Small intestine (tissue), 7 donors: ENCODE measurements around the gene VTN. TPM values are rescaled to one million over a fixed set of nuclear protein-coding genes. Genes with fewer than 3 reads are reported as not detected.
A peak's percentile ranks its signal among the peaks of the same experiment; 100 is the strongest.

Source experiments
- DNase-seq, 2 donors: peaks; one replicate each; pipeline versions ENCODE4 v3.0.0 to v3.0.0-alpha.2; 2013
- FAIRE-seq: peaks from 2 replicates; lab custom pipeline; 2012; peaks lifted over from hg19 to GRCh38; lab: Jason Lieb, UNC
- H3K27ac ChIP-seq, 3 donors: one replicate each; pipeline ENCODE4 v1.5.1; 2013; ENCODE audit warnings: low read length in 2 of 3, mild to moderate bottlenecking in 2 of 3, control low read depth in 1 of 3, inconsistent platforms in 1 of 3, low read depth in 1 of 3, moderate library complexity in 1 of 3
- H3K27me3 ChIP-seq, 3 donors: one replicate each; pipeline ENCODE4 v1.6.1; 2013; ENCODE audit warnings: low read length in 3 of 3, inconsistent platforms in 1 of 3; ENCODE audit not compliant: control insufficient read depth in 3 of 3, insufficient read depth in 3 of 3
- H3K36me3 ChIP-seq, 3 donors: one replicate each; pipeline ENCODE4 v1.6.1; 2013; ENCODE audit warnings: low read length in 3 of 3, inconsistent platforms in 1 of 3, low read depth in 1 of 3, mild to moderate bottlenecking in 1 of 3, moderate library complexity in 1 of 3; ENCODE audit not compliant: control insufficient read depth in 3 of 3, insufficient read depth in 2 of 3
- H3K4me1 ChIP-seq, 3 donors: one replicate each; pipeline ENCODE4 v1.6.1; 2013; ENCODE audit warnings: low read length in 2 of 3, inconsistent platforms in 1 of 3, low read depth in 1 of 3, mild to moderate bottlenecking in 1 of 3, moderate library complexity in 1 of 3; ENCODE audit not compliant: control insufficient read depth in 3 of 3, insufficient read depth in 2 of 3
- H3K4me3 ChIP-seq, 3 donors: one replicate each; pipeline ENCODE4 v1.5.1; 2013; ENCODE audit warnings: low read length in 3 of 3, control low read depth in 1 of 3, inconsistent platforms in 1 of 3, low read depth in 1 of 3, mild to moderate bottlenecking in 1 of 3, moderate library complexity in 1 of 3
- H3K9me3 ChIP-seq, 2 donors: one replicate each; pipeline ENCODE4 v1.6.1; 2013; ENCODE audit warnings: low read depth in 1 of 2, low read length in 1 of 2; ENCODE audit not compliant: control insufficient read depth in 2 of 2, insufficient read depth in 1 of 2
- WGBS, 3 donors: extraction: QIAGEN DNeasy Blood & Tissue Kit; methylation state at CpG; one replicate each; pipeline ENCODE4 v1.1.7; 2013; 5-methylcytosine and 5-hydroxymethylcytosine counted together
- polyA plus RNA-seq, 4 donors: library from polyadenylated mRNA; stranded (reverse) in 3 of 4; unstranded in 1 of 4; fragments of 200-250 nt in 3 of 4; fragments of 120-200 nt in 1 of 4; gene quantifications; one replicate each; pipeline versions ENCODE4 v1.2.1 to v1.2.3, GENCODE V29; 2013
- donor health status: healthy with polysubstance abuse.
- donor health status: control.
- donor health status: control.
- donor health status: Bipolar disorder and iron deficiency.
- donor health status: healthy.

The VTN gene
- polyA plus RNA-seq, 4 donors = 1.3 to 20.9 (median 2.2) TPM

DNA sequence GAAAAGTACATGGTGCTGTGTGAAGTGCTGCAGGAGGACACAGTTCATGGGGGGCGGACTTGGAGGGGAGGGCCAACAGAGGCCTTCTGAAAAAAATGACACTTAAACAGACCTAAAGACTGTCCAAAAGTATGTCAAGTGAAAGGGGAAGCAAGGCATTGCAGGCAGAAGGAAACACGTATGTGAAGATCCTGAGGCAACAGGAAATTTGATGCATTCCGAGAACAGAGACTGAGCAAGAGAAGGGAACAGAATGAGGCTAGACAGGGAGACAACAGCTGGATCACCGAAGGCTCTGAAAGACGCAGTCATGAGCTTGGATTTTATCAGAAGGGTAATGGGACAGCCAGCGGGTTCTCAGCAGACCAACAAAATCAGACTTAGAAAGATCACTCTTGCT, 35.9 kb downstream of the VTN start:
- DNase-seq (no peak), FAIRE-seq (no peak)
- Histone ChIP-seq H3K4me1 (peaks cover 8 to 17% (median 10%) of the 10 kb centered on the region in 3 donors), H3K4me3 (peak overlapping the region in 2 of 3 donors; percentile 94 to 100), H3K9me3 (no peaks in the 10 kb centered on the region), H3K27me3 (no peaks in the 10 kb centered on the region), H3K36me3 (peaks cover under 1 to 37% (median 4%) of the 10 kb centered on the region in 3 donors), H3K27ac (no peak overlapping the region)
- 55 to 65% (median 58%) methylated on average over 6 of the region's 6 CpGs for WGBS, 3 donors

GRCh38 chr17:28333083-28333746, 36.9 kb downstream of the VTN start:
- Histone ChIP-seq H3K27me3 (no peaks in the 10 kb centered on the region), H3K36me3 (peaks cover 2 to 33% (median 7%) of the 10 kb centered on the region in 3 donors), H3K4me1 (peaks cover 8 to 17% (median 10%) of the 10 kb centered on the region in 3 donors), H3K9me3 (no peaks in the 10 kb centered on the region), H3K4me3 (no peak overlapping the region), H3K27ac (peak overlapping the region in 1 of 3 donors; percentile 59)
- 48 to 63% (median 57%) methylated on average over 1 of the region's 1 CpG for WGBS, 3 donors
- DNase-seq (no peak), FAIRE-seq (no peak)

DNA sequence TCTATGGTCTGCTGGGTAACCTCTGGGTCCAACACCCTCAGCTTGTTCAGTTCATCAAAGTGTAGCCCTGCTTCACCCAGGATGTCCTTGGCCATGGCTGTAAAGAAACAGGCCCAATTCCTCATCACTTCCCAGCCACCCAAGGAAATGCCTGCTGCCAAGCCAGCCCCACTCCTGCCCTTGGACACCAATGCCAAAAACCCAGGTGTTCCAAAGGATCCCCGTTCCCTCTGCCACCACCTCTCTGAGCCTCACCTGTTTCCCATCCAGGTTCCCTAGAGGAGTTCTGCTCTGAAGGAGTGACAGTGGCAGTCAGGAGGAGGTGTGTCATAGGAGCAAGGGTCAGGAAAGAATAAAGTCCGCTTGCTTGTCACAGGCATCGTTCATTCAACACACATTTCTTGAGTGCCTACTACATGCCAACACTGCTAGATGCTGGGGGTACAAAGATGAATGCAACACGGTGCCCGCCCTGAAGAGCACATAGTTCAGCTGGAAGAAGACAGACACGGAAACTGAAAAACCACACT, 38.2 kb downstream of the VTN start:
- H3K9me3 ChIP-seq = no peaks in the 10 kb centered on the region
- DNase-seq = peak; percentile 23 to 87
- H3K4me1 ChIP-seq = peaks cover 7 to 12% (median 8%) of the 10 kb centered on the region in 3 donors
- peaks cover 2 to 36% (median 7%) of the 10 kb centered on the region in 3 donors for H3K36me3 ChIP-seq
- 49 to 75% (median 50%) methylated on average over 6 of the region's 6 CpGs for WGBS, 3 donors
- no peaks in the 10 kb centered on the region for H3K27me3 ChIP-seq
- H3K4me3 ChIP-seq = peak overlapping the region in 1 of 3 donors; percentile 41
- no peak for FAIRE-seq
- peak overlapping the region in 2 of 3 donors; percentile 7 to 17 for H3K27ac ChIP-seq

DNA sequence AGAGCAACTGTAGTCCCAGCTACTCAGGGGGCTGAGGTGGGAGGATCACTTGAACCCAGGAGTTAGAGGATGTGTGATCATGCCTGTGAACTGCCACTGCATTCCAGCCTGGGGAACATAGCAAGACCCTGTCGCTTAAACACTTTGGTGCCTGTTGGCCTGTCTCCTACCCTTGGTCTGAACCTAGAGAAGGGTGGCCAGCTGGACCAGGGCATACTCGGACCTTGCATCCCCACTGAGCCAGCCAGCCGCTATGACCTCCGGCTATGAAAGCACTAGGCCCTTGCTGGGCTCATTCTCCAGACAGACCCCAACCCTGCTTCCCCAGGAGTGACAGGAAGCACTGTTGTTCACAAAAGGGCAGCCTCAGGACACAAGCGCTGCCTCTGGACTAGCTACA, 39.4 kb downstream of the VTN start:
- no peak overlapping the region for H3K4me3 ChIP-seq
- peaks cover 0 to 9% (median 3%) of the 10 kb centered on the region in 3 donors for H3K4me1 ChIP-seq
- H3K27ac ChIP-seq = no peak overlapping the region
- DNase-seq (no peak), FAIRE-seq (no peak)
- no peaks in the 10 kb centered on the region for H3K9me3 ChIP-seq
- no peaks in the 10 kb centered on the region for H3K27me3 ChIP-seq
- peaks cover 2 to 40% (median 7%) of the 10 kb centered on the region in 3 donors for H3K36me3 ChIP-seq
- 91 to 93% (median 93%) methylated on average over 5 of the region's 5 CpGs for WGBS, 3 donors

DNA sequence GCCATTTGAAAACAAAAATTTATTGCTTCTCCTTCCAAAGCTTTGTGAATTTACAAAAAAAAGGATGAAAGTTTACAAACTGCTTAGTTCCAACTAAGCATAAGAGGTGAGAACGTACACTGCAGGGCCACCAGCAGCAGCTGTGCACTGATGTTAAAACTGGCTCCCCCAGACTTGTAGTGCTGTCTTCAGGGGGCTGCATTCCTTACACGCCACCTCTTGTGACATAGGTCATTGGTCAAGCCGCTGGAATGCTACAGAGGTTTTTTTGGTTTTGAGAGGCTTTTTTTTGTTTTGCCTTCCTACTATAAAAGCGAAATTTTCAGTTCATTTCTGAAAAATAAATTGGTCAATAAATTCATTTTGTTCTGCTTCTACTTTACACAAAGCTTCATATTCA, 41.8 kb downstream of the VTN start:
- Histone ChIP-seq H3K9me3 (no peaks in the 10 kb centered on the region), H3K27ac (no peak overlapping the region), H3K4me1 (peaks cover 0 to 21% (median 3%) of the 10 kb centered on the region in 3 donors), H3K36me3 (peaks cover 2 to 40% (median 7%) of the 10 kb centered on the region in 3 donors), H3K27me3 (no peaks in the 10 kb centered on the region), H3K4me3 (no peak overlapping the region)
- FAIRE-seq (no peak), DNase-seq (no peak)
- 72 to 85% (median 74%) methylated on average over 4 of the region's 4 CpGs for WGBS, 3 donors

DNA sequence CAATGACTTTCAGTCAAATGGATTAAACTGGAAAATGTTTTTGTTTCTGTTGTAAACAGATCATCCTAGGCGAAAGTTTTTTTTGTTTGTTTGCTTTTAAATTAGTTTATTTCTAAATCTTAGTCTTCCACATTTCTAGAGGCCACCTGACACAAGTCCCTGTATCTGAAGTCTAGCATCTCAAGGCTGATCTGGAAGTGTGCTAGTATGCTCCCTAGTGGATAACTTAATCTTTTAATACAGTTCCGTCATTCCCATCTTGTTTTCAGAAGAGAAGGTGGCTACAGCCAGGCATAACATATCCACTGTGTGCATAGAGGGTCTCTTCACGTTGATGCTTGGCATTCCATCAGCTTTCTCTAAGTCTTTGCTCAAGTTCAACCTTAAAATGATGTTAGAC, 42.4 kb downstream of the VTN start:
- Histone ChIP-seq H3K27ac (no peak overlapping the region), H3K4me3 (no peak overlapping the region), H3K36me3 (peaks cover 2 to 37% (median 7%) of the 10 kb centered on the region in 3 donors), H3K9me3 (no peaks in the 10 kb centered on the region), H3K27me3 (no peaks in the 10 kb centered on the region), H3K4me1 (peaks cover 0 to 21% (median 3%) of the 10 kb centered on the region in 3 donors)
- no peak for DNase-seq
- whole genome bisulfite sequencing, 3 donors = 72 to 77% (median 73%) methylated on average over 3 of the region's 3 CpGs
- no peak for FAIRE-seq

DNA sequence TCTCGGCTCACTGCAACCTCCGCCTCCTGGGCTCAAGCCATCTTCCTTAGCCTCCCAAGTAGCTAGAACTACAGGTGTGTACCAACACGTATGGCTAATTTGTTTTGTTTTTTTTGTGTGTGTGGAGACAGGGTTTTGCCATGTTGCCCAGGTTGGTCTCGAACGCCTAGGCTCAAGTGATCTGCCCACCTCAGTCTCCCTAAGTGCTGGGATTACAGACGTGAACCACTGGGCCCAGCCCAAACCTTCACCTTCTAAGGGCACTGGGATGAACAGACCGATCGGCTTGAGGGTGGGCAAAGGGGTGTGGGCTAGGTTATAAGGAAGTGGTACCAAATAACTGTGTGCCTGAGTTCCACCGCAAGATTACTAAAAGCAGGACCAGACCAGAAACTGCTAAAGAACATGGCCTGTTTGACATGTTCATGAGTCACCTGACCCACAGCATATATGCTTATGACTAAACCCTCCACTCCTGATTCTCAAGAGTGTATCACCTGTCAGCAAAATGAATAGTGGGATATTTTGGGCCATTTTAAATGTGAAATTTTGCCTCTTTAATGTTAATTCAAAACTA, 43.0 kb downstream of the VTN start:
- FAIRE-seq = no peak
- H3K9me3 ChIP-seq = no peaks in the 10 kb centered on the region
- peaks cover 2 to 37% (median 7%) of the 10 kb centered on the region in 3 donors for H3K36me3 ChIP-seq
- no peaks in the 10 kb centered on the region for H3K27me3 ChIP-seq
- H3K4me1 ChIP-seq = peaks cover 0 to 21% (median 3%) of the 10 kb centered on the region in 3 donors
- H3K4me3 ChIP-seq = no peak overlapping the region
- H3K27ac ChIP-seq = no peak overlapping the region
- 86 to 90% (median 87%) methylated on average over 9 of the region's 9 CpGs for WGBS, 3 donors
- DNase-seq = no peak

- DNase-seq (peak; percentile 65 to 81), FAIRE-seq (no peak)
- Histone ChIP-seq H3K27ac (no peak overlapping the region), H3K4me1 (peaks cover 0 to 23% (median 3%) of the 10 kb centered on the region in 3 donors), H3K27me3 (no peaks in the 10 kb centered on the region), H3K9me3 (no peaks in the 10 kb centered on the region), H3K36me3 (peaks cover 2 to 29% (median 7%) of the 10 kb centered on the region in 3 donors), H3K4me3 (no peak overlapping the region)
- 21 to 70% (median 36%) methylated on average over 7 of the region's 7 CpGs for WGBS, 3 donors
Observed at GRCh38 chr17:28326114-28326513, 44.0 kb downstream of the VTN start.
